ENCODE data around the gene S100A16.

S100A16 gene

DNA sequence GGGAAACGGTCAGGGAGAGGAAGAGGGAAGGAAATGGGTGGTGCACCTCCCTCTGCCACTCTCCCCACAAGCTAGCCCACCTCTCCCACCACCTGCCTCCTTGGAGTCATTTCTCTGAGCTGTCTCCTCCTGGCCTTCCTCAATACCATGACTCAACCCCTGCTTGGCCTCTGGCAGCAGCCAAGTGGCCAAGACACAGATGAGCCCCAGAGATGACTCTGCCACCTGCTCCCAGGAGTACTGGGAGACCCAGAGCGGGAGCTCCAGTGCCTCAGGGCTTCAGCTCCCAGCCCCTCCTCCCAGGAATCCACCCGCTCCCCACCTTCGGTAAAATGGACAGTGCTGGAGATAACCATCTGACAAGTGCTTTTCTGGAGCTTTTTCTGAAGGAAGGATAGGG is 2.6 kb downstream of the S100A16 start:
- FAIRE-seq (no peak), DNase-seq (ENCODE audit: insufficient read length, low spot score) (no peak)
- TF ChIP-seq, protein P1, sequence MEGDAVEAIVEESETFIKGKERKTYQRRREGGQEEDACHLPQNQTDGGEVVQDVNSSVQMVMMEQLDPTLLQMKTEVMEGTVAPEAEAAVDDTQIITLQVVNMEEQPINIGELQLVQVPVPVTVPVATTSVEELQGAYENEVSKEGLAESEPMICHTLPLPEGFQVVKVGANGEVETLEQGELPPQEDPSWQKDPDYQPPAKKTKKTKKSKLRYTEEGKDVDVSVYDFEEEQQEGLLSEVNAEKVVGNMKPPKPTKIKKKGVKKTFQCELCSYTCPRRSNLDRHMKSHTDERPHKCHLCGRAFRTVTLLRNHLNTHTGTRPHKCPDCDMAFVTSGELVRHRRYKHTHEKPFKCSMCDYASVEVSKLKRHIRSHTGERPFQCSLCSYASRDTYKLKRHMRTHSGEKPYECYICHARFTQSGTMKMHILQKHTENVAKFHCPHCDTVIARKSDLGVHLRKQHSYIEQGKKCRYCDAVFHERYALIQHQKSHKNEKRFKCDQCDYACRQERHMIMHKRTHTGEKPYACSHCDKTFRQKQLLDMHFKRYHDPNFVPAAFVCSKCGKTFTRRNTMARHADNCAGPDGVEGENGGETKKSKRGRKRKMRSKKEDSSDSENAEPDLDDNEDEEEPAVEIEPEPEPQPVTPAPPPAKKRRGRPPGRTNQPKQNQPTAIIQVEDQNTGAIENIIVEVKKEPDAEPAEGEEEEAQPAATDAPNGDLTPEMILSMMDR (IDR thresholded peaks at IDR 0.05; ENCODE audit: insufficient read depth, missing control alignments) = no peak

DNA sequence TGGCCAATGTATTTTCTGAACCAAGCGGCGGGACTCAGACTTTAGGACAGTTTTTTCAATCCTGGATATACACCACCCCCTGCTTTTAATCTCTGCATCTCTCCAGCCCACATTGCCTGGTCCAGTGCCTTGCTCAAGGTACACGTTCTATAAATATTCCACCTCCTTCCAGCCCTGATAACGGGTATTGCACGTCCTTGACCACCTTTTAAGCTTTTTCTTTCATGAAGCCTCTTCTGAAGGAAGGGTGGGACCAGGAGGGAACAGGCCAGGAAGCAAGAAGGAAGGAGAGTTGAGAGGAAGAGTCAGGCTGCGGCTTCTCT is 3.4 kb downstream of the S100A16 start:
- DNase-seq (ENCODE audit: insufficient read length, low spot score) = no peak

DNA sequence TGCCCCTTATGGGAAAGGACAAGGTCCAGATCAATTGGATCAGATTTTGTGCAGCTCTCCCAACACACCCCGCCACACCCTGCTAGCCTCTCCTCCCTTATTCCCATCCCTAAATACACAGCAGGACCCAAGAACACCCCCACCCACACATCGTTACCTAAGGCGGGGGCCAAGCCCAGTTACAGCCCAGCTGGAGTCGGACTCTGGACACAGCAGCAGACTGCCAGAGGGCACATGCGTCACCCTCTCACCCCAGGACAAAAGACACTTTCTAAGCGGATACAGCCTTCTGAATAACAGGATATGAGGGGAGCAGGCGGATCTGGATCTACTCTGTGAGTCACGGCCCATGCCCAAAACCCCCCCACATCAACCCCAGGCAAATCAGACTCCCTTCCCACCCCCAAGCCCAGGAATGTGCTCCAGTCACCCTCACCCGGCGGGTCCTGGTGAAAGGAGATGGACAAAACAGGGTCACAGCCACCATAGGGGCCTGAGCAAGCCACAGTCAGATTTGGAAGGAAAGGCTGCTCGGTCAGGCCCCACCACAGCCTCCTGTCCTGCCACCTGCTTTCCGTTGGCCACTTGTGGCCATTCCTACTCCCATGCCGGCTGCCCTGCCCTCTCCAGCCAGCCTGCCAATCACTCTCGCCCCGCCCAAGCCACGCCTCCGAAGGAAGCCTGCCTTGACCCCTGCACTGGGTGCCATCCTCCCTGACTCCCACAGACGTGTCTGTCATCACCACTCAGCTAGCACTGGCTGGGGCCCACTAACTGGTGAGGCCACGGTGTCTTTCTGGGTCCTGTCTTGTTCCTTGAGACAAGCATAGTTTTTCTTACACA is 4.0 kb downstream of the S100A16 start:
- DNase-seq (ENCODE audit: insufficient read length, low spot score) = no peak

More for the DNA sequence above, 3.4 kb downstream of the S100A16 start:
- TF ChIP-seq, protein P1 (IDR thresholded peaks at IDR 0.05; ENCODE audit: insufficient read depth, missing control alignments) = no peak
- FAIRE-seq = no peak

DNA sequence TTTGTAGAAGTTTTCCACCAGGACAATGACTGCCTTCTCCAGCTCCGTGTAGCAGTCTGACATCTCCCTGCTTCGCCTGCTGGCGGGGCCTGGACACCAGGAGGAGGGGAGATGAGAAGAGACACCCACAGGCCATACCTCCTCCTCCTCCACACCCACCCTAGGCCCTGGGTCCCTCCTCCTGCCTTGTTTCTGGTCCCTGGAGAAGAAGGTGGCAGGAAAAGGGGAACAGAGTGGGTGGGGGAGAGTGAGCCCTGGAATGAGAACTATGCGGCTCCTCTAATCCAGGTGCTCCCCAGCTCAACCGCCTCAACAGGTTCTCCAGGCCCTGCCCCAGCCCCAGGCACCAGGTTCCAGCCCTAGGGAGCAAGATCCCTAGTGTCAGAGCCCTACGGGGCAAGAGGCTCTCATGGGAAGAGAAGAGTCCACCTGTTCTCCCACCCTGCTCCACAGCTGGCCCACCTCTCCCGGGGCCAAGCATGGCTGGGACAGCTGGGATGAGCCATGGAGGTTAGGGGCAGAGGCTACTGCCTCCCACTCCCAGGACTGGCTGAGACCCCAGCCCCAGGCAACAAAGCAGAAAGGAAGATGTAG is 4.8 kb downstream of the S100A16 start:
- TF ChIP-seq, protein P1 (IDR thresholded peaks at IDR 0.05; ENCODE audit: insufficient read depth, missing control alignments) = no peak
- FAIRE-seq (no peak), DNase-seq (ENCODE audit: insufficient read length, low spot score) (no peak)

More for the DNA sequence above, 4.0 kb downstream of the S100A16 start:
- TF ChIP-seq, protein P1 (IDR thresholded peaks at IDR 0.05; ENCODE audit: insufficient read depth, missing control alignments) = no peak
- FAIRE-seq = no peak

DNA sequence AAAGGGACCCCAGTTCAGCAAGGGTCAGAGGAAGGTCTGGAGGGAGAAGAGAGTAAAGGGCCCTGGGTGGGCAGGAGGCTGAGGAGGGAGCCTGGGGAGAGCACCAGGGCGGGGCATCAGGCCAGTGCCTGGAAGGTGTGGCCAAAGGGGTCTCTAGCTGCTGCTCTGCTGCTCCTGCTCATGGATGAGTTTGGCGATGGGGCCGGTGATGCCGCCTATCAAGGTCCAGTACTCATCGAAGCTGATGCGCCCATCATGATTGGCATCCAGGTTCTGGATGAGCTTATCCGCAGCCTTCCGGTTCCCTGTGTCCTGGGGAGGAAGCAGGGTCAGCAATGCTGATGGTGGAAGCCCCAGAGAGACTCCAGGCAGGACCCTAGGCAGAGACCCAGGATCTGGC is 5.6 kb downstream of the S100A16 start:
- no peak for FAIRE-seq
- no peak for DNase-seq (ENCODE audit: insufficient read length, low spot score)
- TF ChIP-seq, protein P1 (IDR thresholded peaks at IDR 0.05; ENCODE audit: insufficient read depth, missing control alignments) = no peak

DNA sequence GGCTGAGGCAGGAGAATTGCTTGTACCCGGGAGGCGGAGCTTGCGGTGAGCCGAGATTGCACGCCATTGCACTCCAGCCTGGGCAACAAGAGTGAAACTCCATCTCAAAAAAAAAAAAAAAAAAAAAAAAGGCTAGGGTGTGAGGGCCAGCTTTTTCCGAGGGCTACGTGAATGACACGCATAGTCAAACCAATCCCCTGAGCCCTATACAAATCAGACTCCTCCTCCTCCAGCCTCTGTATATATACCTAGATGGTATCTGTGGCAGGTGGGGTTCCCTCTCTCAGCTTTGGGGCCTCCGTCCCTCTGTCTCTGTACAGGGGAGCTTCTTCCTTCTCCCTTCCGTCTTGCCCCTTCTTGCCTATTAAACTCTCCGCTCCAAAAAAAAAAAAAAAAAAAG is 6.7 kb downstream of the S100A16 start:
- DNase-seq (ENCODE audit: insufficient read length, low spot score) (no peak), FAIRE-seq (no peak)
- TF ChIP-seq, protein P1 (IDR thresholded peaks at IDR 0.05; ENCODE audit: insufficient read depth, missing control alignments) = no peak

DNA sequence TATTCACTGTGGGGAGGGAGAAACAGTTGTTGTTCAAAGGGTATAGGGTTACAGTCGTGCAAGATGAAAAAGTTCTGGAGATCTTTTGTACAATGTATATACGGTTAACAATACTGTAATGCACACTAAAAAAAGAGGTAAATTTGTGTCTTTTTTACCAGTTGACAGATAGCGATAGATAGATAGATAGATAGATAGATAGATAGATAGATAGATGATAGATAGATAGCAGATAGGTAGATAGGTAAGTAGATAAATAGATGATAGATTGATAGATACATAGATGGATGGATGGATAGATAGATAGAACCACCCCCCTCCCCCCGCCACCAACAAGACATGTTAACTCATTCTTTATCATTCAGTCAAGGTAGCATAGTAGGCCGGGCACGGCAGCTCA is 10.2 kb downstream of the S100A16 start:
- TF ChIP-seq, protein P1 (IDR thresholded peaks at IDR 0.05; ENCODE audit: insufficient read depth, missing control alignments) = no peak
- DNase-seq (ENCODE audit: insufficient read length, low spot score) (no peak), FAIRE-seq (no peak)

All from D721Med (cell line).